Naive B cell (primary cell): ENCODE data around the gene GPC3. TPM values are rescaled to one million over a fixed set of nuclear protein-coding genes. Genes with fewer than 3 reads are reported as not detected.

Experiments used
- ATAC-seq, 2 donors: fragments of 150-1000 bp; cut with Tn5 transposase; 2 replicates each; pipeline ENCODE4 v1.10.0; 2021; ENCODE audit warnings: low read depth in 2 of 2, mild to moderate bottlenecking in 2 of 2, moderate library complexity in 2 of 2
- DNase-seq: peaks from one replicate; pipeline ENCODE4 v3.0.0; 2022
- H3K27ac Mint-ChIP-seq, 6 donors: one replicate each; pipeline ENCODE4 v1.8.0; 2020 to 2022; ENCODE audit warnings: mild to moderate bottlenecking in 6 of 6, mixed read lengths in 6 of 6, moderate library complexity in 5 of 6, inconsistent platforms in 2 of 6
- H3K27me3 Mint-ChIP-seq, 3 donors: one replicate each; pipeline ENCODE4 v1.8.0; 2021 to 2022; ENCODE audit warnings: mixed read lengths in 3 of 3, mild to moderate bottlenecking in 1 of 3
- H3K36me3 Mint-ChIP-seq, 2 donors: one replicate each; pipeline ENCODE4 v1.8.0; 2020 to 2022; ENCODE audit warnings: mixed read lengths in 2 of 2, inconsistent platforms in 1 of 2, mild to moderate bottlenecking in 1 of 2
- H3K4me1 Mint-ChIP-seq, 3 donors: one replicate each; pipeline ENCODE4 v1.8.0; 2020 to 2022; ENCODE audit warnings: mixed read lengths in 3 of 3, inconsistent platforms in 1 of 3, mild to moderate bottlenecking in 1 of 3, moderate library complexity in 1 of 3
- H3K4me3 Mint-ChIP-seq, 8 donors: one replicate each; pipeline ENCODE4 v1.8.0; 2020 to 2022; ENCODE audit warnings: mild to moderate bottlenecking in 8 of 8, mixed read lengths in 8 of 8, moderate library complexity in 8 of 8, inconsistent platforms in 2 of 8
- H3K9me3 Mint-ChIP-seq, 7 donors: one replicate each; pipeline ENCODE4 v1.8.0; 2020 to 2022; ENCODE audit warnings: mixed read lengths in 7 of 7, mild to moderate bottlenecking in 5 of 7, inconsistent platforms in 2 of 7, moderate library complexity in 1 of 7
- polyA plus RNA-seq, 6 donors: library from polyadenylated mRNA; unstranded; fragments of 300-500 nt; fragmentation: Illumina TruSeq; gene quantifications; one replicate each; pipeline ENCODE4 v1.2.3, GENCODE V29; 2021; ENCODE audit warnings: low read depth in 6 of 6

GPC3 gene
- polyA plus RNA-seq, 6 donors from 2014 or later = not detected

DNA sequence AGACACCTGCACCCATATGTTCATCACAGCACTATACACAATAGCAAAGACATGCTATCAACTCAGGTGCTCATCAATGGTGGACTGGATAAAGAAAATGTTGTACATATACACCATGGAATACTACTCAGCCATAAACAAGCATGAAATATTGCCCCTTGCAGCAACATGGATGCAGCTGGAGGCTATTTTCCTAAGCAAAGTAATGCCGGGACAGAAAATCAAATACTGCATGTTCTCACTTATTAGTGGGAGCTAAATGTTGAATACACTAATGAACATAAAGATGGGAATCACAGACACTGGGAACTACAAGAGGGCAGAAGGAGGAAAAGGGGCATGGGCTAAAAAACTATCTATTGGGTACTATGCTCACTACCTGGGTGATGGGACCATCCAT lies 278.5 kb downstream of the GPC3 start:
- Mint-ChIP-seq H3K9me3 (no peaks in the 10 kb centered on the region), H3K36me3 (no peaks in the 10 kb centered on the region), H3K27me3 (peaks cover 0 to 22% (median 0%) of the 10 kb centered on the region in 3 donors), H3K4me1 (no peaks in the 10 kb centered on the region), H3K27ac (no peak overlapping the region), H3K4me3 (no peak overlapping the region)
- ATAC-seq = no peak
- no peak for DNase-seq

DNA sequence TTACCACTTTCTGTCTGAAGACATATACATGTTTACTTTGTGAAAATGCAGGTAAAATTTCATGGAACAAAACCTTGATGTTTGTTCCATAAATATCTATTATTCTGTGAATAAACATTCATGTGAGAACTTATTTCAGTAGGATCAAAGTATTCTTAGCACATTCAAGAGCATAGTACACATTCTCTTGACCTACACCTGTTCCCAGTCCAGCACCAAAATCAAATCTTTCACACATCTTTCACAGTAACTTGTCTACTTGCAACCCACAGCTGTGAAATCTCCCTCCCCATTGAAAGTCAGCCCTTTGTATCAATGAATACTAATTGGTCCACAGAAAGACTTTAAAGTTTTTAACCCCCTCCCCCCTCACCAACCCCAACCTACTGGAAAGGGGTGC lies 283.2 kb downstream of the GPC3 start:
- H3K4me1 Mint-ChIP-seq = no peaks in the 10 kb centered on the region
- no peaks in the 10 kb centered on the region for H3K36me3 Mint-ChIP-seq
- no peak for DNase-seq
- peaks cover 0 to 13% (median 0%) of the 10 kb centered on the region in 3 donors for H3K27me3 Mint-ChIP-seq
- ATAC-seq = no peak
- no peak overlapping the region for H3K27ac Mint-ChIP-seq
- no peak overlapping the region for H3K4me3 Mint-ChIP-seq
- peaks cover 0 to 3% (median 0%) of the 10 kb centered on the region in 7 donors for H3K9me3 Mint-ChIP-seq

DNA sequence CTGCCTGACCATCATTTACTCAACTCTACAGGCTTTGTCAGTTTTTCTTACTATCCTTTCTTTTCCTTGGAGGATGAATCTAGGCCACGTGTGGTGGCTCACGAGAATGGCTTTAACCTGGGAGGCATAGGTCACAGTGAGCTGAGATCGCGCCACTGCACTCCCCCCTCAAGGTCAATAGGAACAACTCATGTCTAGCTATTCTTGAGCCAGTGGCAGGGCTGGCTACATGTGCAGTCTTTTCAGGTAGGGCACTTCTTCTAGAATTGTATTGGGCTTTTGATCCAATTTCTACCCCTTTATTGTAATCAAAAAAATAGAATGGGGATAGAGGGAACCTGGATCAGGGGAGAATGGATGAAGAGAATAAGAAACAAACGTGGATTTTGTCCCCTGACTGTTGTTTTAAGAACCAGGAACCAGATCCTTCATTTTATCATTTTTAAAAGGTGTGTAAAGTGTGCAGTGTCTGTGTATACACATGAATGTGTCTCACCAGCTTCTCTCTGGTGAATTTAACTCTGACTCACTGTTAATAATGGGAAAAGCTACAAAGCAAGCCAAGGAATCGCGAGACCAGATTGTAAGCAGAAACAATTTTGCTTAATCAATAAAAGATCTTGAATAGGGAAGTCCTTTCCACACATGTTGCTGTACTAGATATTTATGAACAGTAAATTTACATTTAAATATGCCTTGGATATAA lies 286.2 kb downstream of the GPC3 start:
- peaks cover 0 to under 1% (median 0%) of the 10 kb centered on the region in 3 donors for H3K27me3 Mint-ChIP-seq
- H3K9me3 Mint-ChIP-seq = peaks cover 0 to 4% (median 0%) of the 10 kb centered on the region in 7 donors
- no peaks in the 10 kb centered on the region for H3K36me3 Mint-ChIP-seq
- no peaks in the 10 kb centered on the region for H3K4me1 Mint-ChIP-seq
- ATAC-seq (no peak), DNase-seq (no peak)
- H3K4me3 Mint-ChIP-seq = no peak overlapping the region
- no peak overlapping the region for H3K27ac Mint-ChIP-seq

DNA sequence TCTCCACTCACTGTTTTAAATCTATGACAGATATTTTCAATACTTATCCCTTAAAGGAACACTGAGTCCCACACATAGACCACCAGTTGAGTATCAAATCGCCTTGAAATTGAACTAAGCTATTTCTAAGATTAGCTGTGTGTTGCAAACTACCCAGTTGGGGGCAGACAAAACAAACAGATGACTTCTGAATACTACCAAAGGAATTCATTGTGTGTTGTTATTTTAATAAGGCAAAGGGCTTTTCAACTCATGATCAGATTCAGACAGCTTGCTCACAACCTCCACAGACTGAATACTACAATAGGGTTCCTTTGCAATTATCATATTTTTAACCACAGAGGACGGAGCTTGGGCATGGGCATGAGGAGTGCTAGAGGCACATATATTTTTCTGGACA lies 287.1 kb downstream of the GPC3 start:
- H3K27me3 Mint-ChIP-seq = no peaks in the 10 kb centered on the region

DNA sequence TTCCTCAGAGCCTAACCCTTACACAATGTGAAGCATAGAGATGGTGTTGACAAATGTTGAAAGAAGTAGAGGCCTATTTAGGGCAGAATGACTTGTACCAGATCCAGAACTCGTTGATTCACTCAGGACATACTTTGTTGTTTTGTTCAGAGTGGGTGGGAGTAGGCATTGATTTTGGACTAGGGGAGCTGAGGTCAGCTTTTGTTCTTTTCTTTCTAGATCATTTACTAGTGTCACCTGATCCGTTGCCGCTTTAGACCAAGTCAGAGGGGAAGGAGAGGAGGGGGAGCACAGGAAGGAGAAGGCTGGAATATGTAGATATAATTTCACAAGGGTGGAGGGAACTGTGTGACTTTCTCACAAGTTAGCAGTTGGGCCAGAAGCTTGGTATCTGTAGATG lies 287.7 kb downstream of the GPC3 start:
- Mint-ChIP-seq H3K9me3 (peaks cover 0 to 4% (median 0%) of the 10 kb centered on the region in 7 donors), H3K27ac (no peak overlapping the region), H3K27me3 (no peaks in the 10 kb centered on the region), H3K36me3 (no peaks in the 10 kb centered on the region), H3K4me3 (no peak overlapping the region), H3K4me1 (no peaks in the 10 kb centered on the region)
- DNase-seq (no peak), ATAC-seq (no peak)

More for the DNA sequence above, 287.1 kb downstream of the GPC3 start:
- no peak for ATAC-seq
- no peaks in the 10 kb centered on the region for H3K36me3 Mint-ChIP-seq
- no peak overlapping the region for H3K27ac Mint-ChIP-seq
- H3K4me1 Mint-ChIP-seq = no peaks in the 10 kb centered on the region
- H3K4me3 Mint-ChIP-seq = no peak overlapping the region
- peaks cover 0 to 4% (median 0%) of the 10 kb centered on the region in 7 donors for H3K9me3 Mint-ChIP-seq
- DNase-seq = no peak

DNA sequence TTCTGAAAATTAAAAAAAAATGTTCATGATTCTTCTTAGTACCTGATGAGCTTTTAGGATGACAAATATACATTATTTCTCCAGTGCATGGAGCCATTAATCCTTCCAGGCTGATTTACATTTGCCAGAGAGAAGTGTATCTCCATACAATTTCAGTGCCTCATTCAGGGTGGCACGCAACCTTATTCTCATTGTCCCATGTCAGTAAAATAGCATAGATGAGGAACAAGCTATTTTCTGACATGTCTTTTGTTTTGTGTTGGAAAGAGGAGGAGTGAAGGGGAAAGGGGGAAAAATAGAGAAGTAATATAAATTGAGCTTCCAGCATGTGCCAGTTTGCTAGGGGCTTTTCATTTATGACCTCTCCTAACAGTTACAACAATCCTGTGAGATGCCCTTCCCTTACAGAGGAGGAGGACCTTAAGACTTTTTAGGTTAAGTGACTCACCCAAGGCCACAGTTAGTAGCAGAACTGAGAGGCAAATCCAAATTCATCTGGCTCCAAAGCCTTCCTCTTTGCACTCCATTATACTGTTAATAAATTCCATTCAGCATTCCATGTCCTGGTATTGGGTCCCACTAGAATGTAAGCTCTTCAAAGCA lies 295.3 kb downstream of the GPC3 start:
- no peak for ATAC-seq
- no peak overlapping the region for H3K4me3 Mint-ChIP-seq

DNA sequence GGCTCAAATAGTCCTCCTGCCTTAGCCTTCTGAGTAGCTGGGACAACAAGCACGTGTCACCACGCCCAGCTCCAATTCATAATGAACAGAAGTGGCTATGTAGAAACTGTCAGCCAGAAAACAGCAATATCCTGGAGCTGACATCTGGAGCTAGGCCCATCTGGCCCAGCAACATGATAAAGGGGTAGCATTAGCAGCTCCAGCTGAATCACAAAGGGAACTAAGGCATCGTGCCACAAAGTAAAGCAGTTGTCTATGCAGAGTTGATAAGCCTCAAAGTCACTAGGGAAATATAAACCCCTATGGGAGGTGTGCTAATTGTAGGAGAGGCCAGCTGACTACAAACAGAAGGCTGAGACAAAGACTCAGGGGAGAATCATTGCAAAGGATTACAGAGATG lies 299.6 kb downstream of the GPC3 start:
- H3K4me1 Mint-ChIP-seq = no peaks in the 10 kb centered on the region
- no peaks in the 10 kb centered on the region for H3K36me3 Mint-ChIP-seq
- no peaks in the 10 kb centered on the region for H3K9me3 Mint-ChIP-seq
- H3K4me3 Mint-ChIP-seq = no peak overlapping the region
- no peak for DNase-seq
- no peak overlapping the region for H3K27ac Mint-ChIP-seq
- no peak for ATAC-seq
- H3K27me3 Mint-ChIP-seq = peaks cover 0 to 6% (median 0%) of the 10 kb centered on the region in 3 donors

More for the DNA sequence above, 295.3 kb downstream of the GPC3 start:
- Mint-ChIP-seq H3K27ac (no peak overlapping the region), H3K36me3 (no peaks in the 10 kb centered on the region), H3K9me3 (peaks cover 0 to 4% (median 0%) of the 10 kb centered on the region in 7 donors), H3K4me1 (no peaks in the 10 kb centered on the region), H3K27me3 (no peaks in the 10 kb centered on the region)
- no peak for DNase-seq

DNA sequence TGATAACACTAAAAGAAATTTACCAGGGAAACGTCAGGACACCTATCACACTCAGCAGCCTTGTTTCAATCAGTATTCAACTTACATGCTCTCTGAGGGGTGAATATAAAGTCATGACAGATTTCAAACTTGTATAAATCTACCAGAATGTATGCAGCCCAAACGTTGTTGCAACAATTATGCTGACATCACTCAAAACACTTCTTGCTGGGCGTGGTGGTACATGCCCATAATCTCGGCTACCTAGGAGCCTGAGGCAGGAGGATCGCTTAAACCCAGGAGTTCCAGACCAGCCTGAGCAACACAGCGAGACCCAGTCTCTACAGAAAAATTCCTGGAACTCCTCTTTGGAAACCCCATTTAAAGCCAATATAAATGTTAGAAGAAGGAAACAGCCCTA lies 303.5 kb downstream of the GPC3 start:
- Mint-ChIP-seq H3K4me3 (no peak overlapping the region), H3K9me3 (peaks cover 0 to 2% (median 0%) of the 10 kb centered on the region in 7 donors), H3K4me1 (no peaks in the 10 kb centered on the region), H3K27me3 (peaks cover 0 to 16% (median 0%) of the 10 kb centered on the region in 3 donors), H3K36me3 (no peaks in the 10 kb centered on the region), H3K27ac (no peak overlapping the region)
- DNase-seq (no peak), ATAC-seq (no peak)

DNA sequence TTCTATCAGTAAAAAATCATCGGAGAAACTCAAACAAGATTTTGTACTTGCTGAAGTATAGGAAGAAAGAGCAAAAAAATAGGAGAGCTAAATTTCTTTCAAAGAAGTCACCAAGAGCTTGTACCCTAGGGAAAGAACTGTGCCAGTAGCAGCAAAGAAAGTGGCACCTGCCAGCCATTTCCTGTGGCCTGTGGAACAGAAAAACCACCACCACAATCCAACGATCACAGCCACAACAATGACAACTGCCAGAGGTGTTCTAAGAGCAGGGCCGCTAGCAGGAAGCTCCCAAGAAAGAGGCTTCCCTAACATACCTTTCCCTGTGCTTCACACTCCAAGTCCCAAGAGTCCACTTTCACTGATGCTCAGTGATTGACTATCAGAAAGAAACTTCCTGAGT lies 304.0 kb downstream of the GPC3 start:
- Mint-ChIP-seq H3K4me1 (no peaks in the 10 kb centered on the region), H3K36me3 (no peaks in the 10 kb centered on the region), H3K9me3 (peaks cover 0 to 2% (median 0%) of the 10 kb centered on the region in 7 donors), H3K27ac (peak overlapping the region in 1 of 6 donors; percentile 26), H3K27me3 (peaks cover 0 to 16% (median 0%) of the 10 kb centered on the region in 3 donors), H3K4me3 (no peak overlapping the region)
- DNase-seq (no peak), ATAC-seq (no peak)

DNA sequence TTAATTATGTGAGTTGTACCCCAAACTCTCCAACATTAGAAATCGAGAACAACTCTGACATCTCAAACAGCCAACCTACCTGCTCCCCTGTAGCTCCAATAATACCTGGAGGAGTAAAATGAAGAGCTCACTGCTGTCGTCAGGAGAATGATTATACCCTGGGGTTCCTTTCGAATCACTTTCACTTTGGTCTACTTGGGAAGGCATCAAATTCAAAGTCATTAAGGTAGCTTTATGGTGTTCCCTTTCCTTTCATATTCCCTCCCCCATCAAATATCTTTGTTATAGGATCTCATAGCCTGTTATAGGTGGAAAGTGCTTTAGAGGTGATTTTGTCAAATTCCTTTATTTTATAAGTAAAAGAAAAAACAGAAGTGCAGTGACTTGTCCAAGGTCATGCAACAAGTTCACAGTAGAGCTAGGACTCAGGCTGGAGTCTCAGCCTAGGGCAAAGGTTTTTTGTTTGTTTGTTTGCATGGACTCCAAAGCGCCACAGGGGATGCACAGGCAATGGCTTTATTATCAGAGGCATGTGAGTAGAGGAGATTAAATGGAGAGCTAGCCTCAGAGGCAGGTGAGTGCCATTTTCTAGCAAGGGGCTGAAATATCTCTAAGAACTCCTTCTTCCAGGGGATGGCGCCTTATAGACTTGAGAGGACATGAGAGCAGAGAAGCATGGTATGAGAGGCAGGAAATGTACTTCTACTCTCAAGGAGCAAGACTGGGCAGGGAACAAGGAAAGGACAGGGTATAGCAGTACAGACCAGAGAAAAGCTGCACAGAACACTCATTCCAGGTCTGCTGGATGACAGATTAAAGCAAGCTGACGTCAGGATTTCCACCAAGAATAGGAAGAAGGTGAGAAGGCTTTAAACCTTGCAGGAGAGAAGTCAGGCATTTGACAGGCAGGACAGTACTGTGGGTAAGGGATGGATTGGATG lies 308.0 kb downstream of the GPC3 start:
- no peak overlapping the region for H3K4me3 Mint-ChIP-seq
- H3K4me1 Mint-ChIP-seq = no peaks in the 10 kb centered on the region
- ATAC-seq (no peak), DNase-seq (no peak)
- H3K27ac Mint-ChIP-seq = peak overlapping the region in 2 of 6 donors; percentile 12 to 38
- H3K36me3 Mint-ChIP-seq = no peaks in the 10 kb centered on the region
- H3K27me3 Mint-ChIP-seq = peaks cover 0 to 16% (median 0%) of the 10 kb centered on the region in 3 donors
- H3K9me3 Mint-ChIP-seq = peaks cover 0 to 2% (median 0%) of the 10 kb centered on the region in 7 donors

DNA sequence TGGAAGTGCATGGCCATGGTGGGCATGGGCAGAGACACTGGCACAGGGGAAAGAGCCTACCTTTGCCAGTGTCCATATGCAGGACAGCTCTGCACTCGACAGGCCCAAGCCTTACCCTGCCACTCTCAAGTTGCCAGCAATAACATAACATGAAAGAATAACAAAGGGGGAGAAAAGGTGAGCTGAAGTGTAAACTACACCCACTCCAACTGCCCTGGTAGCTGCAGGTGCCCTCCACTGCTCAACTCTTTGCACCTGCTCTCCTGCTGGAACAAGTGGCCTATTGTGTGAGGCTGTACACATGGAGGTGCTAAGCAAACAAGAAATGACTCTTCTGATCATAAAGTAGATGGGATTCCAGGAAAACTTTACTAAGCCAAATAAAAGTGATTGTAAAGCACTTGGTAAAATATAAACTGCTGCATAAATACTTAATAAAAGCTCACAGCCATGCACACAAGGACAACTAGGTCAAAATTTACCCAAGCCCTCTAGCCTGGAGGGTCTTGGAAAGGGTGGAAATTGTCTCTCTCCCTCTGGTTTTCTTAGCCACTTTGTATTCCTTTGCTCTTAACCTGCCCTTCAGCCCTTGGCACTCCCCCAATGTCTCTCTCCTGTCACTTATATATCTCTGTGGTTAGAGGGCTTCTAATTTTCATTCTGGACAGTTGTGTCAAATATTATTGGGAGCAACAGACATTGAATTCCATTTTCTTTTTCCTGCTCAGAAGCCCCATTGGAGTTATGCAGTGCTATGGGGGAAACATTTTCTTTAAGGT lies 308.9 kb downstream of the GPC3 start:
- Mint-ChIP-seq H3K9me3 (peaks cover 0 to 2% (median 0%) of the 10 kb centered on the region in 7 donors), H3K36me3 (no peaks in the 10 kb centered on the region)
- no peak for DNase-seq

DNA sequence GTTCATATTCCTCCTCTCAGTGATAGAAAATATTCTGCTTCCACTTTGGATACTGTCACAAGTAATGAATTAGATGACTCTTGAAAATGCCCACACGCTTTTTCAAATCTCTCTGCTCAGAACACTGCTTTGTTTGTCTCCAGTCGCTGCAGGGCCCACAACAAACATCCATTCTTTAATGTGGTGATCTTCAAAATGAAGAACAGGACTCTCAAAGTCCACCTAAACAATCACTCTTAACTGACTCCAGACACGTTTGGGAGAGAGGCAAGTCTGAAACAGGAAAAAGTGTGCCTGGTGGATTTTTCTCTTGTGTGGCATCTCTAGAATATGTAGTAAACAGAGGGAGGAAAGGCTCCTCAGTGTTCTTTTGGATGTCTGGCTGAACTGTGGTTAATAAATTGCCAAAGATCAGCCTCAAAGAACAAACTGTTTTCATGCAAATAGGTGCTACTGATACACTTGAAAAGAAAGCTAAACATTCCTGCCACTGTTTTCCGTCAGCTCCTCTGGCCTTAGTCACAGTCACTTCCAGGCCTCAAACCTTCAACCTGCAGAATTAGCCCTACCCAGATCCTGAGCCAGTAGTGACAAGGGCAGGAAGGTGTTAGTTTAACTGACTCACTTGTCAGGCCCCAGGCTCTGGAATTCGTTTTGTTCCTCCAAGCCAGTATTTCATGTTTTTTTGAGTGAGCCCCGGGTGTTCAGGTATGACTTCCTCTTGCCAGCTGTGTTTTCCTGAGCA lies 310.5 kb downstream of the GPC3 start:
- Mint-ChIP-seq H3K4me1 (no peaks in the 10 kb centered on the region), H3K4me3 (no peak overlapping the region), H3K27ac (peak overlapping the region in 1 of 6 donors; percentile 3), H3K36me3 (no peaks in the 10 kb centered on the region), H3K27me3 (peaks cover 0 to 10% (median 0%) of the 10 kb centered on the region in 3 donors), H3K9me3 (no peaks in the 10 kb centered on the region)
- no peak for DNase-seq
- ATAC-seq = no peak

More for the DNA sequence above, 308.9 kb downstream of the GPC3 start:
- H3K4me3 Mint-ChIP-seq = no peak overlapping the region
- no peaks in the 10 kb centered on the region for H3K4me1 Mint-ChIP-seq
- peaks cover 0 to 16% (median 0%) of the 10 kb centered on the region in 3 donors for H3K27me3 Mint-ChIP-seq
- no peak for ATAC-seq
- H3K27ac Mint-ChIP-seq = peak overlapping the region in 1 of 6 donors; percentile 12
